DMS153 treated with DMSO at 0.1 percent for 48 hours (cell line): ENCODE results near the gene ZC3H12D.
"Not testable (repeated sequence)": the region's sequence is repeated elsewhere in the genome, so short reads cannot be mapped to it uniquely, and the experiment has no call there.

ENCODE experiments used
- DNase-seq: peaks from one replicate; lab custom pipeline; 2025; ENCODE audit not compliant: unreplicated experiment; lab: John Stamatoyannopoulos, UW

ZC3H12D gene

DNA sequence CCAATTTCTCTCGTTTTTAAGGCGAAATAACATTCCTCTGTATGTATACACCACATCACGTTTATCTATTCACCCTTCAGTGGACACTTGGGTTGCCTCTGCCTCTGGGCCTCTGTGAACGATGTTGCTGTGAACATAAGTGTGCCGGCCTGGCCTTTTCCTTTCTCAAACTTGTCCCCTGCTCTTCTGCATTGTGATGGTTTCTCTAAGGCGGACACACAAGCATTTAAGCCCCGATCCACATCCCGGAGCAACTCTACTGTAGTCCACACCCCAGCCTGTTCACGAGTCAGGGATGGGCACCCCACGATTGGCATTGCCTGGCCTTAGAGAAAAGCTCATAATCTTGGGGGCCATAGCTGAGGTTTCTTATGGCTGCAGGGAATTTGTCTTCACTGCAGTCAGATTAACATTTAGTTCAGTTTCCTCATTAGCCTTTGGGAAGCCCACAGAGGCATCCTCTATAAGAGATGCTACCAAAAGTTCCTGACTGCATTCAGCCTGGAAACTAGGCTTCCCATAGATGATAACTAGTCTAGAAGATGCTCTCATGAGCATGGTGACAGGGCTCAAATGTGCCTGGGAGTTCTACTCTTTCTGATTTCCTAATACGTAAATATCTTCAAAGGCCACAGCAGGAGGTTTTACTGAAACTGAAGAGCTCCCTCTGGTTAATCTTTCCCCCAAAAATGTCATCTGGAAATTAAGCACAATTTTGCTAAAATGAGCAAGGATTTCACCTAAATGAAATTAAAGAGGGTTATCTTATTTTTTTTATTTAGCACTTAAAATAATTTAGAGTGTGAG lies 762 bp downstream of the ZC3H12D start:
- no peak for DNase-seq

GRCh38 chr6:149483334-149483725 lies 1.5 kb downstream of the ZC3H12D start:
- DNase-seq: no peak

DNA sequence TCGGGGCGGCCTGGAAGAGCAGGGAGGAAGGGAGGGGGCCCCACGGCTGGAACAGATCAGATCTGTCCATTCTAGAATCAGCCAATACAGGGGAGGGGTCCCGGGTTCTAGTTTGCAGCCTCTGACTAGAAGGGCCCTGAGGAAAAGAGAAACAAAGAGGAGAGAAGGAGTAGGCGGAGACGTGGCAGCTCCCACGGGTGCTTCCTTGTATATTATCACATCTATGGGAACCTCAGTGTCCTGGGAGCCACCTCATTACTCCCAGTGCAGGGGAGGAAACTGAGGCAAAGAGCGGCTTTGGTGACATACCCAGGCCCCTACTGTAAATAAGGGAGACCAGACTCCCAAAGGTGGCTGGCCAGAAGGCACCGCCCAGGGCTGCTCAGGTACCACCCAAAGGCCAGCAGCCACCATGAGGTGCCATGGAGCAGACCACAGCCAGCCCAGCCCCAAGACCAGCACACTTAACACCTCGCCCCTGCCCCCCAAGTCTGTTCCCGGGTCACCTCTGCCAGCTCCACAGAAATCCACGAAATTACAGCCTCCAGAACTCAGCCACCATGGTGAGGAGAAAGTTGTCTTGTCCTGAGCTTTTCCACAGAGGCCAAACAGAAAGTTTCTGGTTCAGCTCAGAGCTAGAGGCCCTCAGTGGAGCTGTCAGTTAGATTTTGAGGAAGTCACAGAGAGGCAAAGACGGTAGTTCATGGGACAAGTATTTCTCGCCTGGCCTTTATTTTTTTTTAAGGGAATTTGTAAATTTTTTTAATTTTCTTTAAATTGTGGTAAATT lies 2.1 kb downstream of the ZC3H12D start:
- no peak for DNase-seq

GRCh38 chr6:149480502-149481280 lies 4.1 kb downstream of the ZC3H12D start:
- no peak for DNase-seq

GRCh38 chr6:149478631-149479314 lies 6.0 kb downstream of the ZC3H12D start:
- no peak for DNase-seq

- DNase-seq: no peak
Measured at GRCh38 chr6:149477544-149477943, 7.3 kb downstream of the ZC3H12D start.

DNA sequence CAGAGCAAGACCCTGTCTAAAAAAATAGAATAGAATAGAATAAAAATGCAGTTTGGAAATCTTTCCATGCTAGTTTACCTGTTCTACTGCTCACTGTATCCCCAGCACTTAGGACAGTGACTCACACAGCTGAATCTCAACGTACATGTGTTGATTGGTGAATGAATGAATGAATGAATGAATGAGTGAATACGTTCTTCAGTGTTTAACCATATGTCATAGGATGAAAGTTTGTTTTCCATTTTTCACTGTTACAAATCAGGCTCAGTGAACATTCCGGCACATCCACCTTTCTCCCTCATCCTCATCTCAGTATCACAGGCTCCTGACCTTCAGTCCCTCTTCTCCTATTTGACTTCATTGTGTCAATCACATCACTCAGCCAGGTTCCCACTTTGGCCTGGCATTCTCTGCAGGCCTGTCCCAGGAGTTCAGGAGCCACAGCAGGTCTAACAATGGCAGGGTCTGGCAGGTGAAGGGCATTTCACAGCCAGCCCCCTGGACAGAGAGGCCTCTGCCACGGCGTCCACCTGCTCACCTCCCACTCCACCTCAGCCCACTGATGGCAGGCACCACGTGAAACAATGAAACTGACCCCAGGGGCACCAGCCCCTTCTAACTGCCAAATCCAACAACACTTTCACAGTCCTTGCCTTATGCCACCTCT lies 7.9 kb downstream of the ZC3H12D start:
- no peak for DNase-seq

DNA sequence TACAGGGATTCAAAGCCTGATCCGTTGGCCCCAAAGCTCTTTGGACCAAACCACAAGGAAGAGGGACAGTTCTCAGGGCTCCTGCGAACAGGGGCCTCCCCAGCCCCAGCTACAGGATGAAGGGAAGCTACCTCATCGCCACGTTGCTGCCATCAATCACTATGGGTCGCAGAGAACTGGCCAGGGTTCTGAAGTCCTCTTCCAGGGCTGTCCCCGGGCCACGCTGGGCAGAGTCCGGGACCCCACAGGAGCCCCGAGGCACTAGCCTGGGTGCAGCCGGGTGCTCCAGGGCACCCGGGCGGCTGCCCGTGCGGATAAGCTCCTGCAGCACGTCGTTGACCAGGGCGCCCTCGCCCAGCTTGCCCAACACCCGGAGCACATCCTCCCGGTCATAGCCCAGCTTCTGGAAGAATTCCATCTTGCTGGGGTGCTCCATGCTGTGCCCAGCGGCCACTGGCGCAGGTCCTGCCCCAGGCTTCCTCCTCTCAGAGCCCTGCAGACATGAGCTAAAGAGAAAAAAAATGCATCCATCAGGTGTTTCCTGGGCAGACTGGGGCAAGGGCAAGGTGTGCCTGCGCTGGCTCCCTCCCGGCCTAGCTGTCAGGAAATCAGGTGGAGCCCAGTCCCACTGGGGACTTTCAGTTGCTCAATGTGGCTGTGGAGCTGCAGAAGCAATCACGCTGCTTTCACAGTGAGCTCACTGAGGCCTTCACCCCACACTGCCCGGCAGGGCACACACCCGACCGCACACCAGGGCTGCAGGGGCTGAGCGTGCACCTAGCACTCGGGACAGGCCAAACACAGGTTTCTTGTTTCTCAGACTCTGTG lies 10.5 kb downstream of the ZC3H12D start:
- DNase-seq: no peak

GRCh38 chr6:149473080-149474052 lies 11.4 kb downstream of the ZC3H12D start:
- DNase-seq: peak; percentile 11

DNA sequence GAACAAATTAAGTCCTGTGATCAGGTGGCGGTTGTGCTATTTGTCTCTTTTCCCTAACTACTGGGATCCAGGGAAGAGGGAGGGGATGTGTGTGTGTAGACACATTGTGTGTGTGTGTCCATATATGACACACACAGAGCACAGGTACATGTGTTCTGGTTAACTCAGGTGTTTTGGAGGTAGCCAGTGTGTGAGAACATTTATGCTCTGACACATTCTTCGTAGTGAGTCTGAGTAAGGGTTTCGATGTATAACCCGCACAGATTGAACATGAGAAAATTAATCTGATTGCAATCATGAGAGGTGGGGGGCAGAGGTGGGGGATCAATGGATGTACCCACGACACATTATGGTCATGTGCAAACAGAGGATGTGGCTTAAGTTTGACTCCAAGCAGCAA lies 12.6 kb downstream of the ZC3H12D start:
- no peak for DNase-seq

DNA sequence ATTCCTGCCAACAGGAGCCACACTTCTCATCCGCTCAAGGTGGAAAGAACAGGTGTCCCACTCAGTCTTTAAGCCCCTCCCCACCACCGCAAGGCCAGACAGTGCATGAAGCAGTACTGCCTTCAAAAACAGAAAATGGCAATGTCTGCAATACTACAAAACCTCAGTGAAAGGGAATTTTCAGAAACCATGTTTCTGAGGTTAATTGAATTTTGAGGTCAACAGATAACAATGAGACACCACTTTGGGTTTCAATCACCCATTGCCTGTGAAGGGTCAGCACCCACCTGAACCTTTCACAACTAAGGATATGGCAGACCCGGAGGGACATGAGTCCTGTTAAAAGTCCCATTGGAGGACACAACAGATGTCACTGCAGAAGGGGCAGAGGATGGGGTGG lies 13.0 kb downstream of the ZC3H12D start:
- no peak for DNase-seq

DNA sequence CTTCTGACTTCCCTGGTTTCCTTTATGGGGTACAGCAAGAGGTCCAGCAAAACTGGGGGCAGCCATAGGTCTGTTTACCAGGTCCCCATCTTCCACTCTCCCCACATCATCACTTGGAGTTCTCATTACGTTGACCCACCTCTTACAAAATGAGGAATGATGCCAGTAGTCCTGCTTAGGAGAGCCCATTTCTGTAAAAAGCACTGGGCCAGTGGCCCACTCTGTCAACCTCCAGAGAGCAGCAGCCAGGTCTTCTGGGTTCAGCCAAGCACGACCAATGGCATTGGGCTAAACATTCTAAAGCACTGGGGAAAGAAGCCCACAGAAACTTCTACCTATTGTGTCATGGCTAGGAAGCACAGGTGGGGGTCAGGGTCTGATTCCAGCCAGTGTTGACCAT lies 13.9 kb downstream of the ZC3H12D start:
- DNase-seq: no peak

- no peak for DNase-seq
Measured at GRCh38 chr6:149468179-149468578, 16.6 kb downstream of the ZC3H12D start.

DNA sequence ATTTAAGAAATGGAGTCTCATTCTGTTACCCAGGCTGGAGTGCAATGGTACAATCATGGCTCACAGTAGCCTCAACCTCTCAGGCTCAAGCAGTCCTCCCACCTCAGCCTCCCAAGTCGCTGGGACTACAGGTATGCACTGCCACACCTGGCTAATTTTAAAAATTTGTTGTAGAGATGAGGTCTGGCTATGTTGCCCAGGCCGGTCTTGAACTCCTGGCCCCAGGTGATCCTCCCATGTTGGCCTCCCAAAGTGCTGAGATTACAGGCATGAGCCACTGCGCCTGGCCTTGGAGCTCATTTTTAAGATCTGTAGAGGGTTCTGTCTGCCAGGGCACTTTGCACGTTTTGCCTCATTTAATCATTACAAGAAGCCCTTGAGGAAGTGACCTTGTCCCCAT lies 17.5 kb downstream of the ZC3H12D start:
- no peak for DNase-seq

DNA sequence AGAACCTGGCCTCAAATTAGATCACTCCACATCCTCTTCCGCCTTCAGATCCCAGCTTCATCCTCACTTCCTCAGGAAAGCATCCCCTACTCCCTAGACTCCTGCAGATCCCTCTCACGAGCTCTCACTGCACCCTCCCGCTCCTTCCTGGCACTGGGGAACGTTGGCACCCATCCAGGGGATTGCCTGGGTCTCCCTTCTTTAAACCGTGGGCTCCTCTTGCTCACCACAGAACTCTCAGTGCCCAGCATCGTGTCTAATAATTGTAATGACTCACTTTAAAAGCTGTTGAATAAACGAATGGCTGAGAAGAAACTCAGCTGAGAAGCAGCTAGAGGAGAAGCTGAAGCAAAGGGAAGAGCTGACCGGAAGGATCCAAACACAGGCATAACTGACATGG lies 20.4 kb downstream of the ZC3H12D start:
- DNase-seq: no peak

DNA sequence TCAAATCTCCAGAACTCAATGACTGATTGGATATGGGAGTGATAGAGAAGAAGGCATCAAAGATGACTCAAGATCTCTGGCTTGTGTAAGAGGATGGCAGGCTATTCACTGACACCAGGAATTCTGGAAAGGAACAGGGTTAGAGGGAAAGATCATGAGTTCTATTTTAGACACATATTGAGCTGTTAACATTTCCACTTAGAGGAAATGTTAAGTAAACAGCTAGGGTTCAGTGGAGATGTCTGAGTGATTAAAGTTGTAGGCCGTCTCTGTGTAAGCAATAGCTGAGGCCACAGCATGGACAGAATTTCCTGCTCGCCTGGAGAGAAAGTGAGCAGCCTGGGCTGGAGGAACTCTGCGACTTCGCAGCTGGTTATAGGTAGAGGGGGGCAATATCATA lies 21.0 kb downstream of the ZC3H12D start:
- no peak for DNase-seq

DNA sequence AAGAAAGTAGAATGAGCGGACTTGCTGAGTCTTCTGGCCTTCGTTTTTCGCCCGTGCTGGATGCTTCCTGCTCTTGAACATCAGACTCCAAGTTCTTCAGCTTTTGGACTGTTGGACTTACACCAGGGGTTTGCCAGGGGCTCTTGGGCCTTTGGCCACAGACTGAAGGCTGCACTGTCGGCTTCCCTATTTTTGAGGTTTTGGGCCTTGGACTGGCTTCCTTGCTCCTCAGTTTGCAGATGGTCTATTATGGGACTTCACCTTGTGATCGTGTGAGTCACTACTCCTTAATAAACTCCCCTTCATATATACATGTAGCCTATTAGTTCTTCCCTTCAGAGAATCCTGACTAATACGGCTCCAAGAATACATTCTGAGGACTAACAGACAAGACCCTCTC lies 22.1 kb downstream of the ZC3H12D start:
- DNase-seq: not testable (repeated sequence)

DNA sequence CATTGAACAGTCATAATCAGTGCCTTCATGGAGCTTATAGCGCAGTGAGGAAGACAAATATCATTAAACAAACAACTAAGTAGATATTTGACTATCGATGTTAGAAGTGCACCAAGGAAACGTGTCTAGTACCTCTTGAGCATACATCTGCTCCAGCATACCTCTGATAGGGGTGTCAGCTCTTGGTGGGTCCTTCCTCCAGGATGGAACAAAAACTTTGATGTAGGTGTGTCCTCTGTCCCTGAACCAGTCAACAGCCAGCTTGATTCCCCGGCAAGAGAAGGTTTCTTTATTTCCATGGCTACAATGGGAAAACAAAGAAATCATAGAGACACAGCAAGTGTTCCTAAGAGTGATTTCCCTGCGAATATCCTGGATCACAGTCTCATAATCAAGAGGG lies 23.1 kb downstream of the ZC3H12D start:
- no peak for DNase-seq
